HFFc6 (cell line): Measurements from ENCODE around the gene C10orf143. TPM values are rescaled to one million over a fixed set of nuclear protein-coding genes. Genes with fewer than 3 reads are reported as not detected.

Experiments
- DNase-seq: peaks from one replicate; pipeline ENCODE4 v3.0.0-alpha.2; 2018
- H3K27ac Mint-ChIP-seq: 2 replicates; pipeline ENCODE4 v1.8.0; 2020; ENCODE audit warnings: mild to moderate bottlenecking, mixed read lengths
- H3K27me3 Mint-ChIP-seq: 2 replicates; pipeline ENCODE4 v1.8.0; 2021; ENCODE audit warnings: mild to moderate bottlenecking, moderate library complexity, mixed read lengths; ENCODE audit not compliant: insufficient read depth
- H3K36me3 Mint-ChIP-seq: 2 replicates; pipeline ENCODE4 v1.8.0; 2021; ENCODE audit warnings: low read depth, mixed read lengths
- H3K4me1 Mint-ChIP-seq: 2 replicates; pipeline ENCODE4 v1.8.0; 2020; ENCODE audit warnings: low read depth, mixed read lengths
- H3K4me3 Mint-ChIP-seq: 2 replicates; pipeline ENCODE4 v1.8.0; 2020; ENCODE audit warnings: mild to moderate bottlenecking, moderate library complexity, mixed read lengths
- H3K9me3 Mint-ChIP-seq: 2 replicates; pipeline ENCODE4 v1.8.0; 2020; ENCODE audit warnings: mild to moderate bottlenecking, mixed read lengths
- CTCF ChIP-seq: fragments of 200-600 bp; sonication (generic); IDR thresholded peaks from 2 replicates; pipeline ENCODE4 v1.5.0; 2021; ENCODE audit warnings: antibody characterized with exemption, mild to moderate bottlenecking
- total RNA-seq, 6 experiments: library from RNA; stranded (reverse); fragmentation: NEBNext Ultra II Directional; extraction: Animal tissue kit (Norgen Biotek cat#: 25700); gene quantifications; 2 replicates in 1 of 6; 3 replicates in 5 of 6; pipeline ENCODE4 v1.2.3, GENCODE V29; 2021

Gene C10orf143
- total RNA-seq, 6 experiments from 2014 or later = 1.9 to 2.6 (median 2.4) TPM

- Mint-ChIP-seq H3K4me1 (no peaks in the 10 kb centered on the region), H3K36me3 (no peaks in the 10 kb centered on the region), H3K9me3 (no peaks in the 10 kb centered on the region), H3K4me3 (no peak overlapping the region; the same call in 1 of the 2 replicates), H3K27me3 (peaks cover 13% of the 10 kb centered on the region), H3K27ac (no peak overlapping the region)
- no peak for TF ChIP-seq CTCF
- DNase-seq = no peak
Observed at GRCh38 chr10:130042381-130042780, 68.2 kb downstream of the C10orf143 start.

- no peak for DNase-seq
- Mint-ChIP-seq H3K27me3 (peaks cover 15% of the 10 kb centered on the region), H3K4me1 (no peaks in the 10 kb centered on the region), H3K27ac (no peak overlapping the region), H3K4me3 (no peak overlapping the region; the same call in 1 of the 2 replicates), H3K9me3 (no peaks in the 10 kb centered on the region), H3K36me3 (no peaks in the 10 kb centered on the region)
- no peak for TF ChIP-seq CTCF
Observed at GRCh38 chr10:130041451-130042371, 68.9 kb downstream of the C10orf143 start.

GRCh38 chr10:130040817-130041330, 69.8 kb downstream of the C10orf143 start:
- H3K27me3 Mint-ChIP-seq = peaks cover 18% of the 10 kb centered on the region
- no peaks in the 10 kb centered on the region for H3K9me3 Mint-ChIP-seq
- no peaks in the 10 kb centered on the region for H3K4me1 Mint-ChIP-seq
- H3K36me3 Mint-ChIP-seq = no peaks in the 10 kb centered on the region
- no peak for DNase-seq
- no peak for TF ChIP-seq CTCF
- no peak overlapping the region for H3K4me3 Mint-ChIP-seq
- H3K27ac Mint-ChIP-seq = no peak overlapping the region

GRCh38 chr10:130040351-130040750, 70.3 kb downstream of the C10orf143 start:
- Mint-ChIP-seq H3K27me3 (peaks cover 19% of the 10 kb centered on the region), H3K4me3 (no peak overlapping the region), H3K9me3 (no peaks in the 10 kb centered on the region), H3K36me3 (no peaks in the 10 kb centered on the region), H3K27ac (no peak overlapping the region), H3K4me1 (no peaks in the 10 kb centered on the region)
- no peak for TF ChIP-seq CTCF
- DNase-seq = no peak

- H3K36me3 Mint-ChIP-seq = no peaks in the 10 kb centered on the region
- peaks cover 15% of the 10 kb centered on the region for H3K27me3 Mint-ChIP-seq
- H3K9me3 Mint-ChIP-seq = no peaks in the 10 kb centered on the region; the same call in 1 of the 2 replicates
- H3K4me1 Mint-ChIP-seq = no peaks in the 10 kb centered on the region
- H3K27ac Mint-ChIP-seq = no peak overlapping the region
- DNase-seq = no peak
- no peak overlapping the region for H3K4me3 Mint-ChIP-seq
- no peak for TF ChIP-seq CTCF
Observed at GRCh38 chr10:130039141-130039540, 71.5 kb downstream of the C10orf143 start.
